GM12801 (cell line): ENCODE data around the gene HGF.

ENCODE experiments used
- TF ChIP-seq, protein P1 (sequence below): IDR thresholded peaks from one replicate; pipeline ENCODE4 v1.5.1; 2011; ENCODE audit warnings: control low read depth; ENCODE audit not compliant: insufficient read length; ENCODE audit errors: extremely low read depth

HGF gene

DNA sequence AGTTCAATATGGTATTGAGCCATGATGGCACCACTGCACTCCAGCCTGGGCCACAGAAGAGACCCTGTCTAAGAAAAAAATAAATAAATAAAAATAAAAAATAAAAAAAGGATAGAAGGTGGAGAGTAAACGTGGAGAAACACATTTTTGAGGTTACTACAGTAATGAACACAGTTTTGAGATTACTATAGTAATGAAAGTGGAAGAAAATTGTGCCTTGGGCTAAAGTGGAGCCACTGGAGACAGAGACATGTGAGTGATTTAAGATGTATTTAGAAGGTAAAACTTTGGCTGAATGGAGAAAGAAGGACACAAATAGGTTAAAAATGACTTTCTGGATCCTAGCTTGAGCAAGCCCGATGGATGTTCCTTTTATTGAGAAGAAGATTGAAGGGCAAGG lies 76.8 kb downstream of the HGF start:
- TF ChIP-seq, protein P1, sequence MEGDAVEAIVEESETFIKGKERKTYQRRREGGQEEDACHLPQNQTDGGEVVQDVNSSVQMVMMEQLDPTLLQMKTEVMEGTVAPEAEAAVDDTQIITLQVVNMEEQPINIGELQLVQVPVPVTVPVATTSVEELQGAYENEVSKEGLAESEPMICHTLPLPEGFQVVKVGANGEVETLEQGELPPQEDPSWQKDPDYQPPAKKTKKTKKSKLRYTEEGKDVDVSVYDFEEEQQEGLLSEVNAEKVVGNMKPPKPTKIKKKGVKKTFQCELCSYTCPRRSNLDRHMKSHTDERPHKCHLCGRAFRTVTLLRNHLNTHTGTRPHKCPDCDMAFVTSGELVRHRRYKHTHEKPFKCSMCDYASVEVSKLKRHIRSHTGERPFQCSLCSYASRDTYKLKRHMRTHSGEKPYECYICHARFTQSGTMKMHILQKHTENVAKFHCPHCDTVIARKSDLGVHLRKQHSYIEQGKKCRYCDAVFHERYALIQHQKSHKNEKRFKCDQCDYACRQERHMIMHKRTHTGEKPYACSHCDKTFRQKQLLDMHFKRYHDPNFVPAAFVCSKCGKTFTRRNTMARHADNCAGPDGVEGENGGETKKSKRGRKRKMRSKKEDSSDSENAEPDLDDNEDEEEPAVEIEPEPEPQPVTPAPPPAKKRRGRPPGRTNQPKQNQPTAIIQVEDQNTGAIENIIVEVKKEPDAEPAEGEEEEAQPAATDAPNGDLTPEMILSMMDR, result no peak

GRCh38 chr7:81692146-81692905 lies 77.5 kb downstream of the HGF start:
- TF ChIP-seq, protein P1, result no peak

DNA sequence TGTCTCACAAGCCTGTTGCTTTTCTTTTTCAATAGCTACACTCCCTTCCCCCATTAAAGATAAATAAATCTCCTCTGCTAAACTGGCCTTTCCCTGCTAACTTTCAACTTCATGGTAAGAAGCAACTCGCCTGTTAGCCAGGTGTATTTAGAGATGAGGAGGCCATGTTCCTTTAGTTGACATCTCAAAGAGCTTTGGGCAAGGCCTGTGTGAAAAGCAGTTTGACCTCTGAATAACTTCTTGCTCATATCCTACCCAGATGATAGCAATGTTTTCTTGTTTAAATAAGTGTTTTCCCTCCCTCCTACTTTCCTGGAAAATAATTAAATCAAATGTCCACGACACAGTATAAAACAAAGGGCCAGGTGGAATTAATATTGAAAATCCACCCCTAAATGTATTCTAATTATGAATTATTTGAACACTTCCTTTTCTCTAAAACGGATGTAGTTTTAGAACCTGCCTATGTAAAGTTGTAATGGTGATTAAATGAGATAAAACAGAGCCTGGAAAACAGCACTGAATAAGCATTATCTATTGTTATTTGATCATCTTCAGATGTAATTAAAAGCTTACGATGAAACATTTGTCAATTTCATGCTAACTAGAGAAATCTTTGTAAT lies 78.5 kb downstream of the HGF start:
- TF ChIP-seq, protein P1, result no peak

- TF ChIP-seq, protein P1, result no peak
These were observed 79.2 kb downstream of the HGF start for GRCh38 chr7:81690688-81691087.

DNA sequence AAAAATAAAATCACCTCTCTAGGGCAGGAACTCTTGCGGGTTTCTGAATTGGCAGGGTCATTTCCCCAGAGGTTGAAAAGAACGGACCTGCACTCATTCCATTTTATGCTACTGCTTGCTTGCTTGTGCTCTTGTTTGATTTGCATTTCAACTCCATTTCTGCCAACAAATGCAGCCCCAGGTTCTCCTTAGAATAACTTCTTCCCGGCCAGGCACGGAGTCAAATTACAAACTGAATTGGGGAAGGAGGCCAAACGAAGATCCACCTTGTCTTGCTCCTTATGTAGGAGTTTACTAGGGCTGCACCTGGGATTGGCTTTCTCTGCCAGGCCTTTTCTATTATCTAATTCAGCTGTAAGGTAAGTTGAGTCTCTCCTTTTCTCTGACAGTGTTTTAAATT lies 79.6 kb downstream of the HGF start:
- TF ChIP-seq, protein P1, result no peak

- TF ChIP-seq, protein P1, result no peak
These were observed 81.0 kb downstream of the HGF start for GRCh38 chr7:81688622-81689411.

- TF ChIP-seq, protein P1, result no peak
These were observed 82.8 kb downstream of the HGF start for GRCh38 chr7:81687062-81687461.
